AML-193 (cell line): ENCODE data around the gene HLTF.
"Not testable (repeated sequence)": the region's sequence is repeated elsewhere in the genome, so short reads cannot be mapped to it uniquely, and the experiment has no call there.

ENCODE experiments used
- DNase-seq, 2 experiments: peaks; one replicate each; lab custom pipeline; 2025; lab: John Stamatoyannopoulos, UW

HLTF gene

GRCh38 chr3:148991219-148992026 is 94.9 kb downstream of the HLTF start, which contains the start of gene GYG1:
Gene GYG1, plus strand, starts transcription at chr3:148991540. Its CDS starts 101 bp downstream, at chr3:148991641.
- peak; percentile 79 to 86 for DNase-seq

GRCh38 chr3:148990236-148990635 is 96.1 kb downstream of the HLTF start:
- DNase-seq, result peak; percentile 93 to 97

GRCh38 chr3:148987551-148987950 is 98.8 kb downstream of the HLTF start:
- not testable (repeated sequence) for DNase-seq

- no peak for DNase-seq
Measured at GRCh38 chr3:148981273-148981672, 105.1 kb downstream of the HLTF start.
